Psoas muscle (tissue), 8 donors: ENCODE results near the gene PCDHA3. TPM values are rescaled to one million over a fixed set of nuclear protein-coding genes. Genes with fewer than 3 reads are reported as not detected.
"Not testable (repeated sequence)": the region's sequence is repeated elsewhere in the genome, so short reads cannot be mapped to it uniquely, and the experiment has no call there.

Experiments used
- ATAC-seq, 4 donors: fragments of 200-7000 bp; cut with Tn5 transposase; one replicate each; pipeline ENCODE4 v1.9.1; 2020; ENCODE audit warnings: moderate library complexity in 3 of 4, mild to moderate bottlenecking in 2 of 4
- DNase-seq, 2 donors: peaks; one replicate each; pipeline ENCODE4 v3.0.0-alpha.2; 2020
- H3K27ac ChIP-seq: fragments of 200-600 bp; one replicate; pipeline ENCODE4 v1.8.0; 2022
- H3K27me3 ChIP-seq, 3 donors: fragments of 200-600 bp in 1 of 3; one replicate each; pipeline versions ENCODE4 v1.6.1 to v1.8.0; 2013 to 2022; ENCODE audit warnings: low read length in 2 of 3, mild to moderate bottlenecking in 2 of 3, moderate library complexity in 1 of 3; ENCODE audit not compliant: insufficient read depth in 3 of 3
- H3K36me3 ChIP-seq, 2 donors: fragments of 200-600 bp in 1 of 2; one replicate each; pipeline versions ENCODE4 v1.6.1 to v1.8.0; 2013 to 2022; ENCODE audit warnings: low read depth in 1 of 2, mild to moderate bottlenecking in 1 of 2, moderate library complexity in 1 of 2; ENCODE audit not compliant: insufficient read depth in 1 of 2
- H3K4me1 ChIP-seq: fragments of 200-600 bp; one replicate; pipeline ENCODE4 v1.8.0; 2022
- H3K4me3 ChIP-seq: fragments of 200-600 bp; one replicate; pipeline ENCODE4 v1.8.0; 2022; ENCODE audit warnings: mild to moderate bottlenecking
- H3K9me3 ChIP-seq: fragments of 200-600 bp; one replicate; pipeline ENCODE4 v1.8.0; 2022
- CTCF ChIP-seq: fragments of 200-600 bp; IDR thresholded peaks from one replicate; pipeline ENCODE4 v1.8.0; 2022; ENCODE audit warnings: antibody characterized with exemption
- WGBS, 3 donors: extraction: QIAGEN DNeasy Blood & Tissue Kit; methylation state at CpG; one replicate each; pipeline versions ENCODE4 v1.1.6 to v1.1.7; 2013; 5-methylcytosine and 5-hydroxymethylcytosine counted together
- intact Hi-C, 2 donors: fragments of 100-400 bp; cut with DNase I; formaldehyde crosslinking; loops; one replicate each; pipeline versions ENCODE4 v1.11.0 to v1.14.2; 2022
- polyA plus RNA-seq, 3 donors: library from polyadenylated mRNA; stranded (reverse); fragments of 200-250 nt; gene quantifications; one replicate each; pipeline ENCODE4 v1.2.3, GENCODE V29; 2013
- total RNA-seq, 4 donors: library from RNA; stranded (reverse); fragmentation: NEBNext Ultra II Directional in 2 of 4; extraction: Animal tissue kit (Norgen Biotek cat#: 25700) in 2 of 4; gene quantifications; one replicate each; pipeline versions ENCODE4 v1.2.1 to v1.2.4, GENCODE V29; 2021 to 2023
- donor health status: healthy with polysubstance abuse.
- donor health status: DM: no; HTN: no; CAD: no; lungs with moderate emphysema.
- donor health status: Bipolar disorder and iron deficiency.
- donor health status: healthy.
- donor health status: DM: yes; HTN: yes; CAD: no.
- donor health status: DM: no; HTN: no; CAD: no.
- donor health status: DM: no; HTN: no; CAD: no.
- donor health status: DM: yes; HTN: yes; CAD: no.

PCDHA3 gene
- total and polyA plus RNA-seq, 7 donors = 0.03 to 0.12 TPM; not detected in 5

GRCh38 chr5:140802781-140803271, 2.0 kb downstream of the PCDHA3 start:
- WGBS, 3 donors = 33 to 45% (median 36%) methylated on average over 50 to 53 of the region's 53 CpGs
- no peak for ATAC-seq
- DNase-seq = no peak
- intact Hi-C loops = no loop called here
- Histone ChIP-seq H3K27me3 (peaks cover 0 to 9% (median 4%) of the 10 kb centered on the region in 3 donors), H3K27ac (no peak overlapping the region), H3K9me3 (no peaks in the 10 kb centered on the region), H3K4me3 (no peak overlapping the region), H3K36me3 (no peaks in the 10 kb centered on the region), H3K4me1 (no peaks in the 10 kb centered on the region)
- no peak for TF ChIP-seq CTCF

GRCh38 chr5:140806834-140807775, 6.2 kb downstream of the PCDHA3 start, which contains the start of gene PCDHA4:
Gene PCDHA4, plus strand, starts transcription at chr5:140807068.
- H3K27ac ChIP-seq = no peak within 1 kb of the TSS
- DNase-seq = peak in 1 of 2 donors; percentile 48
- peaks cover 4% of the 10 kb centered on the region for H3K9me3 ChIP-seq
- TF ChIP-seq CTCF = peak; percentile 8
- WGBS, 3 donors = 12 to 17% (median 16%) methylated on average over 32 to 37 of the region's 47 CpGs
- H3K4me1 ChIP-seq = no peaks in the 10 kb centered on the region
- intact Hi-C loops = no loop called here
- no peaks in the 10 kb centered on the region for H3K36me3 ChIP-seq
- peak within 1 kb of the TSS; percentile 6 for H3K4me3 ChIP-seq
- ATAC-seq = no peak
- peaks cover 0 to 7% (median 4%) of the 10 kb centered on the region in 3 donors for H3K27me3 ChIP-seq

- H3K4me3 ChIP-seq, intact Hi-C loops, H3K4me1 ChIP-seq, H3K36me3 ChIP-seq, ATAC-seq, H3K27ac ChIP-seq, H3K27me3 ChIP-seq, H3K9me3 ChIP-seq, DNase-seq: not testable (repeated sequence)
- 51 to 60% (median 55%) methylated on average over 62 of the region's 62 CpGs for WGBS, 3 donors
These were observed 7.5 kb downstream of the PCDHA3 start for GRCh38 chr5:140808241-140808888.

- H3K27ac ChIP-seq = no peak overlapping the region
- H3K9me3 ChIP-seq = peaks cover 4% of the 10 kb centered on the region
- 59 to 68% (median 64%) methylated on average over 42 to 43 of the region's 43 CpGs for WGBS, 3 donors
- no peak overlapping the region for H3K4me3 ChIP-seq
- DNase-seq = no peak
- no peak for TF ChIP-seq CTCF
- H3K36me3 ChIP-seq = no peaks in the 10 kb centered on the region
- no peaks in the 10 kb centered on the region for H3K4me1 ChIP-seq
- H3K27me3 ChIP-seq = peaks cover 0 to 4% (median 0%) of the 10 kb centered on the region in 3 donors
- intact Hi-C loops = no loop called here
- no peak for ATAC-seq
These were observed 8.0 kb downstream of the PCDHA3 start for GRCh38 chr5:140808889-140809291.
